22Rv1 (cell line): ENCODE measurements around the gene RPL23.

Experiments used
- H3K27ac ChIP-seq: fragments of 450-650 bp; 2 replicates; pipeline ENCODE4 v1.5.1; 2017
- ZFX ChIP-seq: fragments of 450-650 bp; IDR thresholded peaks from 2 replicates; pipeline ENCODE4 v1.6.1; 2017; ENCODE audit warnings: antibody characterized with exemption, borderline replicate concordance
- TF ChIP-seq, protein P1 (sequence below): fragments of 450-650 bp; IDR thresholded peaks from 2 replicates; pipeline ENCODE4 v1.5.1; 2017; ENCODE audit warnings: mild to moderate bottlenecking

The RPL23 gene

DNA sequence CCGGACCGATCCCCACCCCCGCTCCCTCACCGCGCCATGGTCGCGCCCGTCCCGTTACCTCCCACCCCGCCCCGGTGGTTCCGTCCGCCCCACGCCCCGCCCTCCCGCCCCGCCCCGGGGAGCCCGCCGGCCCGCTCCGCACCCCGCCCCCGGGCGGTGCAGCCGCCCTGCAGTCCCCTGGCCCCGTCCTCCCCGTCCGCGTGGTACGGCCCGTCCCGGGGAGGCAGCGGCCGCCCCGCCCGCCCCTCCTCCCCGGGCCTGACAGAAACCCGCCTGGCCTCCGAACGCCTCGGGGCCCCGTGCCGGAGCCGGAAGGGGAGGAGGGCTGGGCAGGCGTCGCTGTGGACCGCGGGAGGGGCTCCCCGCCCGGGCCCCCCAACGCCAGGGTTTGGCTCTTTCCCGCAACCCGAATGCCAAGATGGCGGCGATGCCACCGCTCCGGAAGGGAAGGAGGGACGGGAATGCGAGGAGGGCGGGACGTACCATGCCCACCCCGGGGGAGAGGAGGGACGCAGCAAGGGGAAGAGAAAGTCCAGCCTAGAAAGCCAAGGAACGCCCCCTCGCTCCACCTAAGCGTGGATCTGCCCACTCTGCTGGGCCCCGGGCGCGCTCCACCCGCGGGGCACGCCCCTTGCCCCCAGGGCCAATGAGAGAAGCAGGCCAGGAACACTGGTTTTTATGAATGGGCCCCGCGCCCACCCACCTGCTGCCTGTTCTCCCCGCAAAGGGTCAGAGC, 53.9 kb downstream of the RPL23 start, which contains the start of gene PIP4K2B:
Gene PIP4K2B, minus strand, starts transcription at position 56 of the 736 bp plus-strand sequence. CDS start 132 bp downstream, outside the sequence.
- peak within 1 kb of the TSS; percentile 96 for H3K27ac ChIP-seq
- TF ChIP-seq ZFX, result no peak
- TF ChIP-seq, protein P1, sequence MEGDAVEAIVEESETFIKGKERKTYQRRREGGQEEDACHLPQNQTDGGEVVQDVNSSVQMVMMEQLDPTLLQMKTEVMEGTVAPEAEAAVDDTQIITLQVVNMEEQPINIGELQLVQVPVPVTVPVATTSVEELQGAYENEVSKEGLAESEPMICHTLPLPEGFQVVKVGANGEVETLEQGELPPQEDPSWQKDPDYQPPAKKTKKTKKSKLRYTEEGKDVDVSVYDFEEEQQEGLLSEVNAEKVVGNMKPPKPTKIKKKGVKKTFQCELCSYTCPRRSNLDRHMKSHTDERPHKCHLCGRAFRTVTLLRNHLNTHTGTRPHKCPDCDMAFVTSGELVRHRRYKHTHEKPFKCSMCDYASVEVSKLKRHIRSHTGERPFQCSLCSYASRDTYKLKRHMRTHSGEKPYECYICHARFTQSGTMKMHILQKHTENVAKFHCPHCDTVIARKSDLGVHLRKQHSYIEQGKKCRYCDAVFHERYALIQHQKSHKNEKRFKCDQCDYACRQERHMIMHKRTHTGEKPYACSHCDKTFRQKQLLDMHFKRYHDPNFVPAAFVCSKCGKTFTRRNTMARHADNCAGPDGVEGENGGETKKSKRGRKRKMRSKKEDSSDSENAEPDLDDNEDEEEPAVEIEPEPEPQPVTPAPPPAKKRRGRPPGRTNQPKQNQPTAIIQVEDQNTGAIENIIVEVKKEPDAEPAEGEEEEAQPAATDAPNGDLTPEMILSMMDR, result no peak

GRCh38 chr17:38798614-38799500, 54.7 kb downstream of the RPL23 start:
- peak overlapping the region; percentile 96 for H3K27ac ChIP-seq
- TF ChIP-seq, protein P1, result peak; percentile 13; the same call in 1 of the 2 replicates
- no peak for TF ChIP-seq ZFX
